ENCODE results near the gene USH1G.

The USH1G gene

GRCh38 chr17:74954665-74955421, 31.8 kb upstream of the USH1G start:
- Histone ChIP-seq H3K27me3 (ENCODE audit: low read length) (no peaks in the 10 kb centered on the region), H3K27ac (ENCODE audit: low read depth, low read length) (no peak overlapping the region), H3K36me3 (ENCODE audit: low read length) (no peaks in the 10 kb centered on the region), H3K4me3 (ENCODE audit: insufficient read depth, low read length, poor library complexity, severe bottlenecking) (no peak overlapping the region), H3K9me2 (replicated peaks; ENCODE audit: insufficient read depth, low read length) (no peaks in the 10 kb centered on the region), H2AFZ (ENCODE audit: low read depth, low read length, severe bottlenecking) (no peak overlapping the region), H3F3A (ENCODE audit: insufficient read depth) (no peaks in the 10 kb centered on the region), H3K9ac (ENCODE audit: low read length) (no peak overlapping the region), H3K4me2 (ENCODE audit: low read depth, low read length, poor library complexity, severe bottlenecking) (no peak overlapping the region), H3K79me2 (ENCODE audit: insufficient read depth, low read length) (no peaks in the 10 kb centered on the region), H4K20me1 (ENCODE audit: low read depth, low read length) (no peaks in the 10 kb centered on the region), H3K9me3 (ENCODE audit: insufficient read depth, low read length) (no peaks in the 10 kb centered on the region)
- TF ChIP-seq EZH2phosphoT487 (conservative IDR thresholded peaks at IDR 0.05; ENCODE audit: low read length) (no peak), CTCF (IDR thresholded peaks at IDR 0.05; ENCODE audit: insufficient read depth, low read length, poor library complexity, severe bottlenecking) (no peak)

GRCh38 chr17:74954115-74954514, 31.1 kb upstream of the USH1G start:
- H3K27me3 ChIP-seq (ENCODE audit: low read length), result no peaks in the 10 kb centered on the region

GRCh38 chr17:74953134-74953687, 30.2 kb upstream of the USH1G start:
- Histone ChIP-seq H3K79me2 (ENCODE audit: insufficient read depth, low read length) (no peaks in the 10 kb centered on the region), H3K9ac (ENCODE audit: low read length) (no peak overlapping the region), H3K27me3 (ENCODE audit: low read length) (no peaks in the 10 kb centered on the region), H3K36me3 (ENCODE audit: low read length) (no peaks in the 10 kb centered on the region), H3K4me3 (ENCODE audit: insufficient read depth, low read length, poor library complexity, severe bottlenecking) (no peak overlapping the region), H3F3A (ENCODE audit: insufficient read depth) (no peaks in the 10 kb centered on the region), H3K9me2 (replicated peaks; ENCODE audit: insufficient read depth, low read length) (no peaks in the 10 kb centered on the region), H4K20me1 (ENCODE audit: low read depth, low read length) (no peaks in the 10 kb centered on the region), H3K9me3 (ENCODE audit: insufficient read depth, low read length) (no peaks in the 10 kb centered on the region), H2AFZ (ENCODE audit: low read depth, low read length, severe bottlenecking) (no peak overlapping the region), H3K4me2 (ENCODE audit: low read depth, low read length, poor library complexity, severe bottlenecking) (no peak overlapping the region), H3K27ac (ENCODE audit: low read depth, low read length) (no peak overlapping the region)
- TF ChIP-seq CTCF (IDR thresholded peaks at IDR 0.05; ENCODE audit: insufficient read depth, low read length, poor library complexity, severe bottlenecking) (no peak), EZH2phosphoT487 (conservative IDR thresholded peaks at IDR 0.05; ENCODE audit: low read length) (no peak)

More at GRCh38 chr17:74954115-74954514, 31.1 kb upstream of the USH1G start:
- no peaks in the 10 kb centered on the region for H3K36me3 ChIP-seq (ENCODE audit: low read length)
- H3K27ac ChIP-seq (ENCODE audit: low read depth, low read length), result no peak overlapping the region
- no peaks in the 10 kb centered on the region for H4K20me1 ChIP-seq (ENCODE audit: low read depth, low read length)
- H3K9ac ChIP-seq (ENCODE audit: low read length), result no peak overlapping the region
- TF ChIP-seq CTCF (IDR thresholded peaks at IDR 0.05; ENCODE audit: insufficient read depth, low read length, poor library complexity, severe bottlenecking), result no peak
- no peak for TF ChIP-seq EZH2phosphoT487 (conservative IDR thresholded peaks at IDR 0.05; ENCODE audit: low read length)
- no peaks in the 10 kb centered on the region for H3K9me2 ChIP-seq (replicated peaks; ENCODE audit: insufficient read depth, low read length)
- H3K4me3 ChIP-seq (ENCODE audit: insufficient read depth, low read length, poor library complexity, severe bottlenecking), result no peak overlapping the region
- H3F3A ChIP-seq (ENCODE audit: insufficient read depth), result no peaks in the 10 kb centered on the region
- H2AFZ ChIP-seq (ENCODE audit: low read depth, low read length, severe bottlenecking), result no peak overlapping the region
- no peak overlapping the region for H3K4me2 ChIP-seq (ENCODE audit: low read depth, low read length, poor library complexity, severe bottlenecking)
- H3K9me3 ChIP-seq (ENCODE audit: insufficient read depth, low read length), result no peaks in the 10 kb centered on the region
- H3K79me2 ChIP-seq (ENCODE audit: insufficient read depth, low read length), result no peaks in the 10 kb centered on the region
